RPMI8226 (cell line): ENCODE data around the gene ZNF292.
"Not testable (repeated sequence)": the region's sequence is repeated elsewhere in the genome, so short reads cannot be mapped to it uniquely, and the experiment has no call there.

Source experiments
- DNase-seq: peaks from one replicate; pipeline ENCODE4 v3.0.0-alpha.2; 2015

ZNF292 gene

GRCh38 chr6:87154993-87155841 is at the start of gene ZNF292:
Gene ZNF292, plus strand, starts transcription at chr6:87155565. Its CDS starts 27 bp downstream, at chr6:87155592.
- peak; percentile 95 for DNase-seq

GRCh38 chr6:87105823-87106222 is 49.5 kb upstream of the ZNF292 start:
- DNase-seq, result no peak

GRCh38 chr6:87110636-87111035 is 44.7 kb upstream of the ZNF292 start:
- no peak for DNase-seq

GRCh38 chr6:87115402-87116135 is 39.8 kb upstream of the ZNF292 start:
- DNase-seq, result no peak

GRCh38 chr6:87116922-87117321 is 38.4 kb upstream of the ZNF292 start:
- DNase-seq, result no peak

- DNase-seq, result no peak
These were observed 37.3 kb upstream of the ZNF292 start for GRCh38 chr6:87118054-87118453.

- no peak for DNase-seq
These were observed 32.9 kb upstream of the ZNF292 start for GRCh38 chr6:87122477-87122876.

GRCh38 chr6:87124074-87124473 is 31.3 kb upstream of the ZNF292 start:
- no peak for DNase-seq

- DNase-seq, result no peak
These were observed 28.9 kb upstream of the ZNF292 start for GRCh38 chr6:87126501-87126900.

- no peak for DNase-seq
These were observed 27.6 kb upstream of the ZNF292 start for GRCh38 chr6:87127737-87128136.

GRCh38 chr6:87136963-87137362 is 18.4 kb upstream of the ZNF292 start:
- no peak for DNase-seq

GRCh38 chr6:87139236-87139635 is 16.1 kb upstream of the ZNF292 start:
- DNase-seq, result peak; percentile 38

GRCh38 chr6:87139927-87140326 is 15.4 kb upstream of the ZNF292 start:
- DNase-seq, result not testable (repeated sequence)

GRCh38 chr6:87146363-87146762 is 9.0 kb upstream of the ZNF292 start:
- DNase-seq, result no peak

GRCh38 chr6:87150406-87150805 is 5.0 kb upstream of the ZNF292 start:
- DNase-seq, result no peak

GRCh38 chr6:87151471-87151780 is 3.9 kb upstream of the ZNF292 start:
- no peak for DNase-seq

GRCh38 chr6:87151781-87152525 is 3.4 kb upstream of the ZNF292 start:
- peak; percentile 41 for DNase-seq

GRCh38 chr6:87152526-87152955 is 2.8 kb upstream of the ZNF292 start:
- DNase-seq, result no peak

- no peak for DNase-seq
These were observed 748 bp upstream of the ZNF292 start for GRCh38 chr6:87154641-87154992.

- peak; percentile 28 for DNase-seq
These were observed 764 bp downstream of the ZNF292 start for GRCh38 chr6:87155842-87156815.

GRCh38 chr6:87157596-87157995 is 2.2 kb downstream of the ZNF292 start:
- DNase-seq, result not testable (repeated sequence)

- DNase-seq, result no peak
These were observed 5.9 kb downstream of the ZNF292 start for GRCh38 chr6:87161299-87161698.
